Stimulated activated CD8-positive, alpha-beta memory T cell treated with anti-CD3 and anti-CD28 coated beads, Interleukin-15, amount 100 ng/mL, for 1 hour (primary cell): ENCODE measurements around the gene CAGE1.
"Not testable (repeated sequence)": the region's sequence is repeated elsewhere in the genome, so short reads cannot be mapped to it uniquely, and the experiment has no call there.

ENCODE experiments used
- DNase-seq: peaks from one replicate; pipeline ENCODE4 v3.0.0-alpha.2; 2020; ENCODE audit warnings: low read depth

The CAGE1 gene

DNA sequence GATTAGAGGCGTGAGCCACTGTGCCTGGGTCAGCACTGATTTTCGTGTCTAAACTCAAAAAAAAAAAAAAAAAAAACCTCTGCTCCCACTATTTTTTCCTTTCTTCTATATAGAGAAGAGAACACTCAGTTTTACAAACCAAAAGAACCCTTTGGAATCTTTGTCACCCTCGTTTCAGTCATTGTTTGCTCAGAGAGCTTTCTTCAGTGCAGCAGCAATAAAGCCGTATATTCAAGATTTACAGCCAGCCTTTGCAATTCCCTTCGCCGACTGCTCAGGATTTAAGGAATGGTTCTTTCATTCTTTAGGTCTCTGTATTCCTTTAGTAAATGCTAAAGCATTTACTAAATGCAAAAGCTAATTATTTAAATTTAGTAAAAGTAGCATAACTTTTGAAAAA is 20.2 kb upstream of the CAGE1 start:
- DNase-seq: no peak

DNA sequence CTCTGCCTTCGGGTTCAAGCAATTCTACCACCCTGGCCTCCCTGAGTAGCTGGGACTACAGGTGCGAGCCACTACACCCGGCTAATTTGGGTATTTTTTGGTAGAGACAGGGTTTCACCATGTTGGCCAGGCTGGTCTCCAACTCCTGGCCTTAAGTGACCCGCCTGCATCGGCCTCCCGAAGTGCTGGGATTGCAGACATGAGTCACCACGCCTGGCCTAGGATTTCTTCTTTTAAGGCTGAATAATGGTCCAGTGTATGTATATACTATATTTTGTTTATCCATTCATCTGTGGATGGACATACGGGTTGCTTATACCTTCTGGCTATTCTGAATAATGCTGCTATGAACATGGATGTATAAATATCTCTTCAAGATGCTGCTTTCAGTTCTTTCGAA is 17.2 kb upstream of the CAGE1 start:
- no peak for DNase-seq

DNA sequence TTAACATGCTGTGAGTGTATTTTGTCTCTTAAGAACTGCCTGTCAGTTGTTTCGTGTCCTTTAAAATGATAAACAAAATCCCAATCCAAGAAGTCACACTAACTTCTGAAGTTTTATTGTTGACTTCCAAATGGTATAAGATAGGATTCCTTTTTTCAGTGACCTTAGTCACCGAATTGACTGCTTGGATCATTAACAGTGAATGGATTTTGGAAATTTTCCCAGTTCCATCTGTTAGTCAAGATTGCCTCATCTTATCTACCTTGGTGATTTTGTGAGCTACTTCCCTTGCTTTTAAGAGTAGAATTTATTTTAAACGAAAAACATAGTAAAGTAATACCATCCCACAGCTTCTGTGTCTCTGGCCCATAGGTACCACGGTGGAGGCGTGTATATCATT is 15.0 kb upstream of the CAGE1 start:
- DNase-seq: no peak

DNA sequence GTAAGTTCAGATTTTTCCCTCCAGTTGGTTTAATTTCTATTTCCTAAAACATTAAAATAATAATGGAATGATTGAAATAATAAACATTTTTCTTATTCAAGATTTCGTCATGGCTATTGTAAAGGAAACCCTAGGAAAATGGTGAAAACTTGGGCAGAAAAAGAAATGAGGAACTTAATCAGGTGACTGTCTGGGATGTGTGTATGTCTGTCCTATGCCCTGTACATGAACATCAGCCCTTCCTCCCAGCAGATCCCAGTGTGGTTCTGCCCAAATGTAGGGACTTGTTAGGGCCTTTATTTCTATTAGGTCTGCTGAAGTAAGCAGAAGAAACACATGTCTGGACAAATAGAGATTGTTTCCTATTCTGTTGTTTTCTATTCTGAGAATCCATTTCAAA is 13.2 kb upstream of the CAGE1 start:
- DNase-seq: no peak

DNA sequence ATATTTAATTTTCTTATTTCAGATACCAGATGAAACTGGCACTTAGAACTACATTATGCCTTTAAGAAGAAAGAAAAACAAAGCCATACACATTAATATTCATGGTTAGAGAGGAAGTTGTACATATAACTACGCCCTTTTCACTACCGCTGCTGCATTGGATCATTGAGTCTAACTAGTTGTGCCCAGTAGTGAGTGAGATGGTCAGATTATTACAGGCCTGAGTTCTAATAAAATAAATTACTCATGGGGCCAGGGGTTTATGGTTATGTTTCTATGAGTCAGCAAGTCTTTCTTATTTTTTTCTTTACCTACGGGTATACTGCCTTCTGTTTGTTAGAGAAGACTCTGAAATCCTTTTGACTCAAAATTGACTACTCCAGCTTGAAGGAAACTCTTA is 11.5 kb upstream of the CAGE1 start:
- no peak for DNase-seq

DNA sequence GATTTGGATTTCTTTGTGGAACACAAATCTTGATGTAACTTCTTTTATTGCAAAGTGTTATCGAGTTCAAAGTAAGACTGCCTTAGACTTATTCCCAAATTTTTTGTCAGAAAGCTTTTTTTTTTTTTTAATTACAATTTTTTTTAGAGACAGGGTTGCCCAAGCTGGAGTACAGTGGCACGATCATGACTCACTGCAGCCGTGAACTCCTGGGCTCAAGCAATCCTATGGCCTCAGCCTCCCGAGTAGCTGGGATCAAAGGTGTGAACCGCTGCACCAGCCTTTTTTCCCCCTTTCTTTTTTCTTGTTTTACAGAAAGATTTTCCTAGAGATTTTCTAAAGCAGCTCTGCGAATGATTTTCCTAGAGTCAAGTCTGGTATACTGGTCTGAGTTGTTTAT is 2.9 kb upstream of the CAGE1 start:
- no peak for DNase-seq

DNA sequence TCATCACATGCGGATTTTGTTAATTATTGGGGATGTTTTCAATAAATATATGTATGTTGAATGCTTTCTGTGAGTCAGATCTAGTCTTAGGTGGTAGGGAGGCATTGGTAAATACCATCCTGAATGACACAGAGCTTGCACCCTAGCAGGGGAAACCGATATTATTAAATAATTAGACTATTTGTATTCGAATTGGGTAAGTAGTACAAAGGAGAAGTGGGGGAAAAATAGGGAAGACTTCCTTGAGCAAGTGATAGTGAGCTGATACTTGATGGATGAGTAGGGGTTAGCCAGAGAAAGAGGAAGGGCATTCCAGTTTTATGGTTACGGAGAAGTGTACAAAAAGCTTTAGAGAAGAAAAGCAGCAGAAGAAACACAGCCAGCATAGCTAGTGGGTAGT is 1.6 kb upstream of the CAGE1 start:
- DNase-seq: no peak

DNA sequence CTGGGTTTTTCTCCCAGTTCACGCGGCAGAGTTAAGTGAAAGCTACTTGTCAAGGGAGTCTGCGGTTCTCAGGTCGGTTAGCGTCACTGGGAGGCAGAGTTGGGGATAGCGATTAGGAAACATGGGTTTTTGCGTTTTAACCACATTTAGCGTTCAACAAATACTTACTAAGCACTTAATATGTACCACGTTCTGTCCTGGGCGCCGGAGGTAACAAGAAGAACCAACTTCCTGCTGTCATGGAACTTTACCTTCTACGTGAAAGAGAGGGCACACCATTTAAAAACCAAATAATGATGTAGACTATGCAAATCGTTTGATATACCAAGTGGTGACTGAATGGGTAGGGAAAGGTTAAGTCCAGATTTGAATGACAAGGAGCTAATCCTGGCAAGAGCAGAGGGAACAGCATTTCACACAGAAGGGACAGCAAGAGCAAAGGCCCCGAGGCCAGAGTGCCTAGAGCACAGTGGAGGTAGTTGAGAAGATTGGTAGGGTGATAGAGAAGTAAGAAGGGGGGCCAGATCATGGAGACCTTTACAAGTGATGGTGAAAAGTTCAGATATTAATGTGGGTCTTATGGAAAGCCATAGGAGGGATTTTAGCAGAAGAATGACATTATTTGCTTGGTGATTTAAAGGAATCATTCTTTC is 810 bp upstream of the CAGE1 start:
- peak; percentile 24 for DNase-seq

DNA sequence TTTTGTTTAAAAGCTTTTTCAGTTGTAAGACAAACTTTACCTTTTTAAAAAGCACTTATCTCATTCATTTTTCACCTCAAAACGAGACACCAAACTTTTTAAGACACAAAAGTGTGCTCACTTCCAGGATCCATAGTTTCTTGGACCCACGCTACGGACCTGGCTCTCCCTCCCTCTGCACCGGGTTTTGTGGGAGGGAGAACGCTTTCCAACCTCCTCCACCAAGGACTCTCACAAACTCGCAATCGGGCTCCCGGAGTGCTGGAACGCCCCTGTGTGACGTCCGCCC is 436 bp downstream of the CAGE1 start:
- DNase-seq: no peak

DNA sequence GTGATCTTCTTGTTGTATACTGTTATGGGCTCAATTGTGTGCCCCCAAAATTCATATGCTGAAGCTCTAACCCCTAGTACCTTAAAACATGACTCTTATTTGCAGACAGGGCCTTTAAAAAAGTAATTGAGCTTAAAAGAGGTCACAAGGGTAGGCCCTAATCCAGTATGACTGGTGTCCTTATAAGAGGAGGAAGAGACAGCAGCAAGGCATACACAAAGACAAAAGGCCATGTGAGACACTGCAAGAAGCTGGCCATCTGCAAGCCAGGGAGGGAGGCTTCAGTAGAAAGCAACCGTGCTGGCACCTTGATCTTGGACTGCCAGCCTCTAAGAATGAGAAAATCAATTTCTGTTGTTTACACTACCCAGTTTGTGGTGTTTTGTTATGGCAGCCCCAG is 8.4 kb downstream of the CAGE1 start:
- no peak for DNase-seq

DNA sequence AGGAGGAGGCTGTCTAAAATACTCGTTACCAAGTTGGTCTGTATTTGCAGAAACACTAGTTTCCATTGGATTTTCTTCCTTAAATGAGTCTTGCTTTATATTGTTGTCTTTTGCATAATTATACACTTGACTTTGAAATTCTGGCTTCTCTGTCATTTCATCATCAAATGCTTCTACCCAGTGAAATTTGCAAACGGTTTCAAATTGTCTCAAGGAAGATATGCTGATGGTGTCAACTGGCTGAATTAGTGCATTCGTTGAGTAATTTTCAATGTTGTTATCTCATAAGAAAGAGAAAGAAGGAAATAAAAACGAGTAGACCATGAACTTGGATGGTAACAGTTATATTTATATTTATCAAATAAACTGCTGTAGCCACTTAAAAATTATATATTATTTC is 10.8 kb downstream of the CAGE1 start:
- no peak for DNase-seq

DNA sequence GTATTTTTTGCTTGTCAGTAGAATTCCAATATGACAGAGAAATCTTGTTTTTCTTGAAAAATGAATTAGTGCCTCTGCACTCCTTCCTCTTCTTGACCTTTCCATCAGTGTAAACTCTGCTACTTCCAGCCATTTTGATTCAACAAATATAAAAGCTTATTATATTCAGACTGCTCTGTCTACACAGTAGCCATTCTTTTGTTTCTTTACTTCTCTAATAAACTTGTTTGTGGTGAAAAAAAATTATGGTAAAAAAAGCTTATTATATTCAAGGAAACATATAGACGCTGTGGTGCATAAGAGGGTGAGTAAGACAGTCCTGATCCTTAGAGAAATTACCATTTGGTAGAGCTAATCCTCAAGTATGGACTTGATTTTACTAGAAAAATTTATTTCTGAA is 11.6 kb downstream of the CAGE1 start:
- DNase-seq: no peak

DNA sequence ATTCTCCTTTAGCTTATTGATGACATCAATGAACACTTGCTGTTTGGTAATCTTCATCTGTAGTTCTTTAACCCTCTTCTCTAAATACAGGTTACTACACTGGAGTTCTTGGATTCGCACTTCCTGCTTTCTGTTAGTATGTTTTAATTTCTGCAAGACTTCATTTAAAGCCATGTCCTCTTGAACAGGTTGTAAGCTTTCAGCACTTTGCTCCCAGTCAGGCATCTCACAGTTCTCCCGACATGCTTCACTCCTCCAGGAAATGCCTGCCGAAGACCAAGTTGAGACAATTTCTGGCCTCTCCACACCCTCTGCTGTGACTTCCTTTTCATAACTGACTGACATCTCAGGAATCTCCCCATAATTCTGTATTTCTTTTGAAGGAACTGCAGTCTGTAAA is 15.8 kb downstream of the CAGE1 start:
- no peak for DNase-seq

DNA sequence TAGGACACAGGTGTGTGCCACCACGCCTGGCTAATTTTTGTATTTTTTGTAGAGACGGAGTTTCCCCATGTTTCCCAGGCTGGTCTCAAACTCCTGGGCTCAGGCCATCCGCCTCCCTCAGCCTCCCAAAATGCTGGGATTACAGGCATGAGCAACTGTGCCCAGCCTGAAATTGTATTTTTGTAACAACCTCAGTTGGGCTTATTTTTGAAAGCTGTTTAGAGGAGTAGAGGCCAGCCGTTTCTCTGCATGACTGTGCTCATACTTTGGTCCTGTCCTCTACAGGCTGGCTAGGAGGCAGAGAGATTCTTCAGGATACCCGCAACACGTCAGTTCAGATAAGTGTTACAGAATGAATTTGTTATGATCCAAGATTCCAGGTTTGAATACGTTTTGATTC is 22.1 kb downstream of the CAGE1 start:
- no peak for DNase-seq

DNA sequence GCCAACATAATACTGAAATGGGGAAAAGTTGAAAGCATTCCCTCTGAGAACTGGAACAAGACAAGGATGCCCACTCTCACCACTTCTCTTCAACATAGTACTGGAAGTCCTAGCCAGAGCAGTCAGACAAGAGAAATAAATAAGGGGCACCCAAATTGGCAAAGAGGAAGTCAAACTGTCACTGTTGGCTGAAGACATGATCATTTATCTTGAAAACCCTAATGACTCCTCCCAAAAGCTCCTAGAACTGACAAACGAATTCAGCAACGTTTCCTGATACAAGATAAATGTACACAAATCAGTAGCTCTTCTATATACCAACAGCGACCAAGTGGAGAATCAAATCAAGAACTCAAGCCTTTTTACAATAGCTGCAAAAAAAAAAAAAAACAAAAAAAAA is 37.6 kb downstream of the CAGE1 start:
- not testable (repeated sequence) for DNase-seq

DNA sequence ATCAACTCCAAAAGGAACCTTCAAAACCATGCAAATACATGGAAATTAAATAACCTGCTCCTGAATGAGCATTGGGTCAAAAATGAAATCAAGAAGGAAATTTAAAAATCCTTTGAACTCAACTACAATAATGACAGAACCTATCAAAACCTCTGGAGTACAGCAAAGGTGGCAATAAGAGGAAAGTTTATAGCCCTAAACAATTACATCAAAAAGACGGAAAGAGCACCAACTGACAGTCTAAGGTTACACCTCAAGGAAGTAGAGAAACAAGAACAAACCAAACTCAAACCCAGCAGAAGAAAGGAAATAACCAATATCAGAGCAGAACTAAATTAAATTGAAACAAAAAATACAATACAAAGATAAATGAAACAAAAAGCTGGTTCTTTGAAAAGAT is 39.0 kb downstream of the CAGE1 start:
- not testable (repeated sequence) for DNase-seq

DNA sequence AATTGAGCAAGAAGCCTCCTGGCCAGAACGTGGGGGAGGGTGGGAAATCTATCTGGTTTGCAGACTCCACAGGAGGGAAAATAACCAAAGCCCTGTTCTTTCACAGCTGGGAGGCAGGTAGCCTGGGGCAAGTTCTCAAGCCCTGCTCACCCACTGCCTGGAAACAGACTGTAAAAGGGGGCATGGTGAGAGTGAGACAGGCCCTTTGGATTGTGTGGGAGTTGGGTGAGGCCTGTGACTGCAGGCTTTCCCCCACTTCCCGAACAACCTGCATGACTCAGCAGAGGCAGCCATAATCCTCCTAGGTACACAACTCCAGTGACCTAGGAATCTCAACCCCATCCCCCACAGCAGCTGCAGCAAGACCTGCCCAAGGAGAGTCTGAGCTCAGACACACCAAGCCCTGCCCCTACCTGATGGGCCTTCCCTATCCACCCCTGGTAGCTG is 42.0 kb downstream of the CAGE1 start:
- DNase-seq: not testable (repeated sequence)

DNA sequence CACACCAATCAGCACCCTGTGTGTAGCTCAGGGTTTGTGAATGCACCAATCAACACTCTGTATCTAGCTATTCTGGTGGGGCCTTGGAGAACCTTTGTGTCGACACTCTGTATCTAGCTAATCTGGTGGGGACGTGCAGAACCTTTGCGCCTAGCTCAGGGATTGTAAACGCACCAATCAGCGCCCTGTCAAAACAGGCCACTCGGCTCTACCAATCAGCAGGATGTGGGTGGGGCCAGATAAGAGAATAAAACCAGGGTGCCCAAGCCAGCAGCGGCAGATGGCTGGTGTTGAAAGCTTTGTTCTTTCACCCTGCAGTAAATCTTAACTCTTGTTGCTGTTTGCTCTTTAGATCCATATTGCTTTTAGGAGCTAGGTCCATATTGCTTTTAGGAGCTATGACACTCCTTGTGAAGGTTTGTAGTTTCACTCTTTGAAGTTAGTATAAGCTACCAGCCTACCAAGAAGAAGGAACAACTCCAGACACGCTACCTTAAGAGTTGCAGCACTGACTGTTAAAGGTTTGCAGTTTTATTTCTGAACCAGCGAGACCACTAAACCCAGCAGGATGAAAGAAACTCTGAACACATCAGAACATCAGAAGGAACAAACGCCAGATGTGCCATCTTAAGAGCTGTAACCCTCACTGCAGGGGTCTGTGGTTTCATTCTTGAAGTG is 44.6 kb downstream of the CAGE1 start:
- DNase-seq: not testable (repeated sequence)

DNA sequence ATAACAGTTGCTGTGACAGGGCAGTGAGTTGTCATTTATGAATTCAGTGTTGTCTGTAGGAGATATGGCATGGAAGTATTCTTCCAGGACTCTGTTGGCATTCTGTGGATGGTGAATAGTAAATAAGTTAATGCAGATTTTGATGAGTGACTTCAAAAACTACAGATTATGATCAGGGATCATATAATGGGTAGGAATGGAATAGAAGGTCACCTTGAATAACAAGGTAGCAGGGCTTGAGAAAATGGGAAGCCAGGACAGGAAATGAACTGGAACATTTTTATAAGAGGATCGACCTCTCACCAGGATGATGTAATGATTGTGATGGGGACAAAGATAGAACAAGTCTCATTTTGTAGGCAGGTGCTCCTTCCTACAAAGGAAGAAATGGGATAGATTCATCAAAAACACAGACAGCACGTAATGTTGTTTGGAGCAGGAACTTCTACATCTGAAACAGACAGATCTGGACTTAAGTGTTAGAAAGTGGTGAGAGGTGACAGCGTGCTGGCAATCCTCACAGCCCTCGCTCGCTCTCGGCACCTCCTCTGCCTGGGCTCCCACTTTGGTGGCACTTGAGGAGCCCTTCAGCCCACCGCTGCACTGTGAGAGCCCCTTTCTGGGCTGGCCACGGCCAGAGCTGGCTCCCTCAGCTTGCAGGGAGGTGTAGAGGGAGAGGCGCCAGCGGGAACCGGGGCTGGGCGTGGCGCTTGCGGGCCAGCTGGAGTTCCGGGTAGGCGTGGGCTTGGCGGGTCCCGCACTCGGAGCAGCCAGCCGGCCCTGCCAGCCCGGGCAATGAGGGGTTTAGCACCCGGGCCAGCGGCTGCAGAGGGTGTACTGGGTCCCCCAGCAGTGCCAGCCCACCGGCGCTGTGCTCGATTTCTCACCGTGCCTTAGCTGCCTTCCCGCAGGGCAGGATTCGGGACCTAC is 45.7 kb downstream of the CAGE1 start:
- DNase-seq: no peak

DNA sequence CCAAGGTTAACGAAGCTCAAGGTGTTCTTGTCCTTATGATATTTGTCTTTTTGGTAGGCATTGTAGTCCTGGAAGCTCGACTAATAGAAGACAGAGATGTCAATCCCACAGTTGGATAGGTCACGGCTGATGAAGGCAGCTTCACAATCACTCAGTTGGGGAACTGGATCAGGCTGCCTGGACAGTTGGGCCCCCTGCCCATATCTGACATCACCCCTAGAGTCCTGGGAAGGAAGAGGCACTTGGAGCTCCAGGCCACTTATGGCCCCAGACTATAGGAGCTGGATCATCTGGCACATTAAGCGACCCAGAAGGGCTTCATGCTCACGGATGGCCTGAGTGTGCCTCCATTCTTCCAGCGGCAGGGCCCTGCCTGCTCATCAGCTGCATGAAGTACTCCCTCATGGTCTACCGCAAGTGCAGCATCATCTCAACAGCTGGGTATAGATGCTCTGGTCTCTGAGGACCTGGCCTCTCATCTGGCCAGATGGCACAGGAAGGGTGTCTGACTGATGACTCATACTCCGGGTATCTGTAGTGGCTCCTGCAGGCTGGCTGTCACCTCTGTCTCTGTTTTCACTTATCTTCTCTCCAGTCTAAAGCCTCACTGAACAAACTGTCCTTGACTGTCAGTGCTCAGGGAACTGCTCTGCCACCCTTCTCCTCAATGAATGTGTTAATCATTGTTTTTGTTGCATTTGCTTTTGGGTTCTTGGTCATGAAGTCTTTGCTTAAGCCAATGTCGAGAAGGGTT is 47.4 kb downstream of the CAGE1 start:
- no peak for DNase-seq

DNA sequence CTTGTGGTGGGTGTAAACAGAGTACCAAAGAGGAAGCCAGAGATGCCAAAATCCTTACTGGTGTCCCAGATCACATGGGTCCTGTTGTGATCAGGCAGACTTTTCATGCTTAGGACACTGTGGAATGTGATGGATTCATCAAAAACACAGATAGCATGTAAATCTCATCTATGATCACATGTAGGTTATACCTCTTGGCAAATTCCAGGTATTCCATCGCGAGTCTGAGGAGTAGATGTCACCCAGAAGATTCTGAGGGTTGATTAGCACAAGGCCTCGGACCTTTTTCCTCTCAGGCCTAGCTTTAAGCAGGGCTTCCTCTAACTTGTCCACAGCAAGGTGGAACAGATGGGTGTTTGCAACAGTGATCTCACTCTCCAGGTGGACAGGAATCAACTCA is 48.3 kb downstream of the CAGE1 start:
- no peak for DNase-seq

DNA sequence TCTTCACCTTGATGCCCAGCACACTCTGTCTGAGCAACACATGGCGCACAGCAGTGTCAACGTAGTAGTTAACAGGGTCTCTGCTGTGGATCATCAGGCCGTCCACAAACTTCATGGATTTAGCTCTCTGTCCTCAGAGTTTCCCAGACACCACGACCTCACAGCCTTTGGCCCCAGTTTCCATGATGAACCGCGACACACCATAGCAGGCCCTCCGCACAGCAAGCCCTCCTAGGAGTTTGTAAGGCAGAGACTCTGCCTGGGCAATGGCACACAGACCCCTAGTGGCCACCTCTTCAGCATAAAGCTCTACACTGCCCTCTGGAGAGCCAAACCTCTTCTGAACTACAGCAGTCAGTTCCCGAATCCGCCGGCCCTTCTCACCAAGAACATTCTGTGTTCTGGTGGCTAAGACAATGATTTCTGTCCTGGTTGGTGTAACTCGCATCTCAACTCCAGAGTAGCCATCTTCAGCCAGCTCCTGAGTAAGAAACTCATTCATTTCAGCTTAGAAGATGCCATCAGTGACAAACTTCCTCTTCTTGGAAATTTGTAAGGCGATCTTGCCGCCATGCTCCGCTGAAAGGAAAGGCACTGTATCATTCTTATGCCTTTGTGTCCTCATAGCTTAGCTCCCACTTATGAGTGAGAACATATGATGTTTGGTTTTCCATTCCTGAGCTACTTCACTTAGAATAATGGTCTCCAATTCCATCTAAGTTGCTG is 50.4 kb downstream of the CAGE1 start:
- not testable (repeated sequence) for DNase-seq
